Endothelial cell of umbilical vein (primary cell): ENCODE measurements around the gene AUTS2. TPM values are rescaled to one million over a fixed set of nuclear protein-coding genes. Genes with fewer than 3 reads are reported as not detected.

Source experiments
- BruUV-seq: library from RNA; stranded (reverse); fragments of 400-500 nt; replicated peaks from 2 replicates; lab custom pipeline; 2021; lab: Mats Ljungman, UMichigan
- CTCF ChIA-PET: fragments of 300-600, 350-600 bp; sonication (Branson Sonifier 250); formaldehyde crosslinking; loops from one replicate; lab custom pipeline; 2021; ENCODE audit warnings: antibody characterized with exemption, inconsistent platforms; lab: Charles Lee
- POLR2A ChIA-PET: fragments of 300-600, 350-600 bp; sonication (Branson Sonifier 250); formaldehyde crosslinking; loops from one replicate; lab custom pipeline; 2021; ENCODE audit warnings: antibody characterized with exemption, inconsistent platforms; lab: Charles Lee
- DNase-seq: peaks from one replicate; pipeline ENCODE4 v3.0.0-alpha.2; 2011; ENCODE audit warnings: low read depth, low spot score
- FAIRE-seq: peaks from 2 replicates; lab custom pipeline; 2011; peaks lifted over from hg19 to GRCh38; lab: Jason Lieb, UNC
- H2AFZ ChIP-seq: 2 replicates; pipeline ENCODE4 v1.6.0; 2012; ENCODE audit warnings: low read depth, low read length, control low read depth, inconsistent platforms
- H3K27ac ChIP-seq: 2 replicates; pipeline ENCODE4 v1.5.1; 2011; ENCODE audit warnings: low read depth, mild to moderate bottlenecking, control low read depth, low read length, moderate library complexity; ENCODE audit not compliant: insufficient read depth
- H3K27me3 ChIP-seq, 2 experiments: 2 replicates each; pipeline versions ENCODE4 v1.6.0 to v1.6.1; 2011; ENCODE audit warnings: low read length in 2 of 2, mixed read lengths in 1 of 2; ENCODE audit not compliant: control insufficient read depth in 2 of 2, insufficient read depth in 2 of 2
- H3K36me3 ChIP-seq, 2 experiments: 2 replicates in 1 of 2; 3 replicates in 1 of 2; pipeline ENCODE4 v1.5.1; 2011; ENCODE audit warnings: low read length in 2 of 2, mild to moderate bottlenecking in 1 of 2, moderate library complexity in 1 of 2; ENCODE audit not compliant: control insufficient read depth in 2 of 2, insufficient read depth in 2 of 2; ENCODE audit errors: extremely low read depth in 1 of 2
- H3K4me1 ChIP-seq: 3 replicates; pipeline ENCODE4 v1.5.1; 2011; ENCODE audit warnings: mild to moderate bottlenecking, low read length; ENCODE audit not compliant: control insufficient read depth, insufficient read depth; ENCODE audit errors: extremely low read depth
- H3K4me2 ChIP-seq: 2 replicates; pipeline ENCODE4 v1.6.1; 2011; ENCODE audit warnings: low read length, control low read depth, mixed read lengths; ENCODE audit not compliant: insufficient read depth
- H3K4me3 ChIP-seq, 3 experiments: fragments of 200-600 bp in 1 of 3; sonication (generic), shearing (Covaris generic) in 1 of 3; replicated peaks in 1 of 3; 2 replicates each; pipeline ENCODE4 v1.5.1; 2011 to 2016; ENCODE audit warnings: control low read depth in 3 of 3, low read length in 3 of 3, mild to moderate bottlenecking in 2 of 3, inconsistent platforms in 1 of 3, low read depth in 1 of 3, moderate library complexity in 1 of 3; ENCODE audit not compliant: insufficient read depth in 1 of 3
- H3K79me2 ChIP-seq: 2 replicates; pipeline ENCODE4 v1.6.0; 2012; ENCODE audit warnings: low read length, inconsistent platforms; ENCODE audit not compliant: control insufficient read depth, insufficient read depth
- H3K9ac ChIP-seq: replicated peaks from 2 replicates; pipeline ENCODE3; 2011; ENCODE audit warnings: low read length, control low read depth; ENCODE audit not compliant: insufficient read depth; ENCODE audit errors: extremely low read depth
- H3K9me1 ChIP-seq: replicated peaks from 3 replicates; pipeline ENCODE4 v1.6.0; 2011; ENCODE audit warnings: mild to moderate bottlenecking, low read length; ENCODE audit not compliant: control insufficient read depth, insufficient read depth; ENCODE audit errors: extremely low read depth
- H3K9me3 ChIP-seq: replicated peaks from 2 replicates; pipeline ENCODE4 v1.5.1; 2012; ENCODE audit warnings: low read length, inconsistent platforms; ENCODE audit not compliant: control insufficient read depth, insufficient read depth
- H4K20me1 ChIP-seq: replicated peaks from 2 replicates; pipeline ENCODE3; 2011; ENCODE audit warnings: mild to moderate bottlenecking, low read length; ENCODE audit not compliant: control insufficient read depth, insufficient read depth; ENCODE audit errors: extremely low read depth
- CTCF ChIP-seq, 2 donors: IDR thresholded peaks; 1 replicate in 1 of 2; 2 replicates in 1 of 2; pipeline ENCODE4 v1.5.1; 2011; ENCODE audit warnings: low read length in 2 of 2, mild to moderate bottlenecking in 2 of 2, moderate library complexity in 2 of 2, control low read depth in 1 of 2, inconsistent platforms in 1 of 2, low read depth in 1 of 2; ENCODE audit not compliant: insufficient read depth in 1 of 2; ENCODE audit errors: extremely low read depth in 1 of 2
- EZH2 ChIP-seq: IDR thresholded peaks from 2 replicates; pipeline ENCODE4 v1.6.1; 2012; ENCODE audit warnings: borderline replicate concordance, low read depth, mild to moderate bottlenecking, moderate library complexity, low read length, inconsistent platforms; ENCODE audit not compliant: severe bottlenecking
- FOS ChIP-seq: IDR thresholded peaks from 2 replicates; pipeline ENCODE4 v1.6.1; 2011; ENCODE audit warnings: mild to moderate bottlenecking, low read length, moderate library complexity, borderline replicate concordance; ENCODE audit not compliant: insufficient read depth
- GATA2 ChIP-seq: IDR thresholded peaks from 2 replicates; pipeline ENCODE4 v1.7.0; 2011; ENCODE audit warnings: low read depth, mild to moderate bottlenecking, moderate library complexity, mixed read lengths, low read length; ENCODE audit not compliant: insufficient read length, insufficient read depth
- JUN ChIP-seq: IDR thresholded peaks from 2 replicates; pipeline ENCODE4 v1.6.1; 2011; ENCODE audit warnings: borderline replicate concordance, low read depth; ENCODE audit not compliant: insufficient read length, insufficient read depth
- MAX ChIP-seq: IDR thresholded peaks from 2 replicates; pipeline ENCODE4 v1.6.1; 2011; ENCODE audit not compliant: insufficient read depth, insufficient read length
- MYC ChIP-seq: IDR thresholded peaks from one replicate; pipeline ENCODE4 v1.6.1; 2011; ENCODE audit warnings: mild to moderate bottlenecking, low read depth, low read length
- POLR2A ChIP-seq: IDR thresholded peaks from 2 replicates; pipeline ENCODE4 v1.6.1; 2012; ENCODE audit warnings: low read depth, mild to moderate bottlenecking, control low read depth, low read length
- POLR2AphosphoS5 ChIP-seq: IDR thresholded peaks from 2 replicates; pipeline ENCODE4 v1.6.1; 2012; ENCODE audit warnings: low read depth, mild to moderate bottlenecking, control low read depth, low read length, moderate library complexity; ENCODE audit not compliant: insufficient read depth
- dilution Hi-C: fragments of 300-500 bp; cut with MboI; formaldehyde crosslinking; loops from one replicate; pipeline ENCODE4 v1.15.0; 2019; ENCODE audit warnings: low sequenced_read_pairs; ENCODE audit not compliant: extremely low pct_ligation_motif_present
- intact Hi-C: fragments of 100-400 bp; cut with micrococcal nuclease; formaldehyde crosslinking; loops from one replicate; pipeline ENCODE4 v1.10.0; 2022
- polyA plus RNA-seq, 4 experiments: library from polyadenylated mRNA; depleted of rRNA in 3 of 4; stranded (reverse) in 3 of 4; unstranded in 1 of 4; fragments of >200 nt; gene quantifications; 2 replicates each; pipeline versions ENCODE4 v1.2.1 to v1.2.3, GENCODE V29; 2011 to 2012; ENCODE audit warnings: missing spikeins in 1 of 4
- total RNA-seq: library from RNA; stranded (reverse); gene quantifications from 2 replicates; pipeline ENCODE4 v1.2.3, GENCODE V29; 2021

The AUTS2 gene
- total and polyA plus RNA-seq, 2 donors (not counting 3 experiments of a cell fraction or from before 2014, with no cell fraction given), result 0.59 to 8.0 TPM

- no peak overlapping the region for H3K27ac ChIP-seq
- no peaks in the 10 kb centered on the region for H3K4me1 ChIP-seq
- no TSS peak for BruUV-seq
- H3K79me2 ChIP-seq, result no peaks in the 10 kb centered on the region
- no peak for FAIRE-seq
- H3K4me3 ChIP-seq, result no peak overlapping the region
- no peaks in the 10 kb centered on the region for H3K36me3 ChIP-seq
- H3K27me3 ChIP-seq, result no peaks in the 10 kb centered on the region
- H2AFZ ChIP-seq, result no peak overlapping the region
- H3K9ac ChIP-seq, result no peak overlapping the region
- TF ChIP-seq CTCF (IDR thresholded peaks at IDR 0.05; ENCODE audit: extremely low read depth in 1 of 2, insufficient read depth in 1 of 2, low read depth in 1 of 2, low read length in 2 of 2) (no peak), POLR2AphosphoS5 (no peak), POLR2A (no peak), MYC (no peak), EZH2 (no peak), MAX (no peak), JUN (no peak), FOS (no peak), GATA2 (no peak)
- no peak overlapping the region for H3K4me2 ChIP-seq
- no peaks in the 10 kb centered on the region for H3K9me3 ChIP-seq
- no peaks in the 10 kb centered on the region for H4K20me1 ChIP-seq
- no peaks in the 10 kb centered on the region for H3K9me1 ChIP-seq
- CTCF ChIA-PET, result no interaction called here
- dilution Hi-C loops, result no loop called here
- POLR2A ChIA-PET, result no interaction called here
- intact Hi-C loops, result no loop called here
- no peak for DNase-seq
These were observed 12.0 kb upstream of the AUTS2 start for GRCh38 chr7:69586321-69586720.
